Nucleus accumbens (tissue), 56 donors: ENCODE measurements around the gene MACROD2.
A peak's percentile ranks its signal among the peaks of the same experiment; 100 is the strongest.

Source experiments
- DNase-seq, 56 donors: peaks; one replicate each; lab custom pipeline; 2025; lab: John Stamatoyannopoulos, UW

Gene MACROD2

DNA sequence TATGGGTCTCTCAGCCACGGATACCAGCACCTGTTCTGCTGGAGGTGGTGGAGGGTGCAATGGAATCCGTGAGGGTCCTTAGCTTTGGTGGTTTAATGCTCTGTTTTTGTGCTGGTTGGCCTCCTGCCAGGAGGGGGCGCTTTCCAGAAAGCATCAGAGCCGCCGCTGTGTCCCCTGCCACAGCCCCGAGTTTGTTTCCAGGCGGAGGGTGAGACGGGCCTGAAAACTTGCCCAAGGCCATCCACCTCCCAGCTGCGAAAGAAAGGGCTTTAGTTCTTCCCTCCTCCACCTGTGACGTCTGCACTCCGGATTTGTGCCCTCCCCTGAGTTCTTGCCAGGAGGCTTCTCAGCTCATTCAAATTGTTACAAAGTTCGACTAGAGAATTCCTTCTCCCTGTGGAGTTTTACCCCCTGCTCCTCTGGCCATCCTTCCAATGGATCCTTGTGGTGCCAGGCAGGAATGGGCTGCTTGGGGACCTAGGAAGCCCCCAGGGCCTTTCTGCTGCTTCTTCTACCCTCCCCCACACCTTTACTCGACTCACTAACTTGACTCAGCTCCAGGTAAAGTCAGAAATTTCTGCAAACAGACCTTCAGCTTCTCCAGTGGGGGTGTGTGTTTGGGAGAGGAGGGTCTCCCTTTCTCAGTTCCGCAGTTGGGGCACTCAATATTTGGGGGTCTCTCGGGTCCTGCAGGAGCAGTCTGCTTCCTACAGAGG lies 1704.3 kb downstream of the MACROD2 start:
- DNase-seq = no peak

DNA sequence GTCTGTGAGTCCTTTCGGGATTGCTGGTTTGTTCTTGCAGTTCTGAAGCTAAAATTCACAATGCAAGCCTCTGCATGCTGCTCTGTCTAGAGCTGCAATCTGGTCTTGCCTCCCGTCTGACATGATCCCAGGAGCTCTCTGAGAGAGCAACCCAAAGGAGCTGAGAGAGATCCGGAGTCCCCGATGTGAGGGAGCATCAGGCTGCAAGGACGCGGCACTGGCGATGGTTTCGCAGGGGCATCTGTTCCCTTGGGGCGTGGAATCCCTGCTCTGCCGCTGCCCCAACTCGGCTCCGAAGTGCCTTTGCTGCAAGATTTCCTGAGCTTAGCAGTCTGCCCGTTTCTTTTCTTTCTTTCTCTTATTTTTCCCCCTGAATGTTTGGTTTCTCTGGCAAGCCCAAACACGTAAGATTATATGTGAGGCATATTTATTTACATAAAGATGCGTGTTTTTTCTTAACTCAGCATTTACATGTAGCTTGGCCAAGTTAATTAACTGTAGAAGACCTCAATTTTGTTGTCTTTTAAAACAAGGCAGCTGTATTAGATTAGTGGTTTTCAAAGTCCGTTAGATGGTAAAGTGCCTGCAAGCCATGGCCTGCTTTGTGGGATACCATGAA lies 1704.9 kb downstream of the MACROD2 start:
- DNase-seq = no peak

DNA sequence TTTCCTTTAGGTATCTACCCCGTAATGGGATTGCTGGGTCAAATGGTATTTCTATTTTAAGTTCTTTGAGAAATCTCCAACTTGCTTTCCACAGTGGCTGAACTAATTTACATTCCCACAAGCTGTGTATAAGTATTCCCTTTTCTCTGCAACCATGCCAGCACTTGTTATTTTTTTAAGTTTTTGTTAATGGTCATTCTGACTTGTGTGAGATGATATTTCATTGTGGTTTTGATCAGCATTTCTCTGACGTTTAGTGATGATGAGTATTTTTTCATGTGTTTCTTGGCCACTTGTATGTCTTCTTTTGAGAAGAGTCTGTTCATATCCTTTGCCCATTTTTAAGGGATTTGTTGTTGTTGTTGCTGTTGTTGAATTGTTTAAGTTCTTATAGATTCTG lies 1706.8 kb downstream of the MACROD2 start:
- no peak for DNase-seq

DNA sequence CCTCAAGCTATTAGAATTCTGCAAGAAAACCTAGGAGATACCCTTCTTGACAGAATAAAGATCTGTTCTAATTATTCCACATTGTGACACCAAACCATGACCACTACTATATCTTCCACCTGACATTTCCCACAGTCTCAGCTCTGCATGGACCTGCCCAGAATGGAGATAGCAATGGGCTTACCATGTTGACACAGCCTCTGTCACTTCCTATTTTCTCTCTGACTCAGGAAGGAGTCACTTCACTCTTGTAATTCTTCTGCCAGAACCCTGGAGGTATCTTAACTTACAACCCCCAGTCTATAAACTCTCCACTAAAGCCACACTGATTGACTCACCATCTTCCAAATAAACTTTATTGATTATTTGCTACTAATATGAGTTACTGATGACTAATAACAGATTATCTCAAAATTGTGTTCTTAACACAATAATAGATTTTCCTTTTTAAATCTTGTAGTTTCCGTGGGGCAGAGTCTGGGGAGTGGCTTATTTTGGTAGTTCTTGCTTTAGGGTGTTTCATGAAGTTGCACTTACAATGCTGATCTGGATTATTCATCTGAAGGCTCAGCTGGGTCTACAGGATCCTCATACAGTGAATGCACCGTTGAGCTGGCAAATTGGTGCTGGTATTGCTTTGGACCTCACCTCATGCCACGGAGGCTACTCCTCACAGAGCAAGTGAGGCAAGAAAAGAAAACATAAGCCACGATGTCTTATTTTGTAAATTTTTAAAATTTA lies 1708.0 kb downstream of the MACROD2 start:
- no peak for DNase-seq

DNA sequence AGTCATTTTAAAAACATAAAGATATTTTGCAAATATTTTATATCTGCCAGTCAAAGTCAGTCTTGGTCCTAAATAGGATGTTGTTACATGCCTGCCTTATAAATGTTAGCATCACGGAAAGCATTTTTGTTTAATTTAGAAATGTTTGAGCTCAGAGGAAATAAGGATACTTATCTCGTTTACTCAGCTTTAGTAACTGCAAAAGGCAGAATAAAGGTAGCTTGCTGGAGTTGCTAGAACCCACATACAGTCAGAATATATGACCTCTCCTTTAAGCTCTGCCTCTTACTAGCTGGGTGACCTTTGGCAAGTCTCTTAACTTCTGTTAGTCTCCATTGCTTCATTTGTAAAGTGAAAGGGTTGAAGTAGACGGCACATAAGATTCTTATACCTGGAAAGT lies 1710.7 kb downstream of the MACROD2 start:
- DNase-seq = no peak

DNA sequence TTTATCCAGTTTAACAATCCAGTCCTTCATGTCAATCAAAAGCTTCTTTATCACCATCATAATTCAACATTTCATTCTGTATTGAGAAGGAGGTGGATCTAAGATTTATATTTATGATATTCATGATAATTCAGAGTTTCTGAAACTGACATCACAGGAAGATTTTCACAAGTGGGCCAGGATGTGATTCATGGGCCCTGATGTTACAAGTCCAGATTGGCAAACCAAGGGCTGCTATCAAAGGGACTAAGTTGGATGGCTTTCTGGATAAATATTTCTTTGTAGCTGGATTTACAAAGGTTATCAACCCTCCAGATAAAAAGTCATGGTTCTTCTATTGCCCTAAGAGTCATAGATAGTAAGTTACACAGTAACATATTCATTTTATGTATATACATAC lies 1711.4 kb downstream of the MACROD2 start:
- no peak for DNase-seq

DNA sequence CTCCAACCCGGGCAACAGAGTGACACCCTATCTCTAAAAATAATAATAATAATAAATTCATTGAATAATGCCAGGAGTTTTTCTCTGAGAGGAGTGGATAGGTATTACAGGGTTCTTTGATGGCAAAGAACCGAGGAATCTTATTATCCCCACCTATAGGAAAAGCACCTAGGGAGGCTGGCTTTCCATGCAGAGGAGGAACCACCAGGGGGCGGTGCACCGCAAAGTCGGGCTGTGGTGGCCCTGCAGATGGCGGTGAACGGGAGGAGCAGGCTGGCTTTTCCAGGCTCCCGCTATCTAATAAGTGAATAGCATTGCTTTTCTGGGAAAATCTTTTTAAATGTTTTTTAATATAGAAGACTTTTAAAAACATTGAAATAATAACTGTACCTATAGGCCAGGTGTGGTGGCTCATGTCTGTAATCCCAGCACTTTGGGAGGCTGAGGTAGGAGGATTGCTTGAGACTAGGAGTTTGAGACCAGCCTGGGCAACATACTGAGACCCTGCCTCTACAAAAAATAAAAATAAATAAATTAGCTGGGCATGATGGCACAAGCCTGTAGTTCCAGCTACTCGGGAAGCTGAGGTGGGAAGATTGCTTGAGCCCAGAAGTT lies 1713.8 kb downstream of the MACROD2 start:
- peak in 12 of 56 donors; percentile 0 to 54 (median 2) for DNase-seq

DNA sequence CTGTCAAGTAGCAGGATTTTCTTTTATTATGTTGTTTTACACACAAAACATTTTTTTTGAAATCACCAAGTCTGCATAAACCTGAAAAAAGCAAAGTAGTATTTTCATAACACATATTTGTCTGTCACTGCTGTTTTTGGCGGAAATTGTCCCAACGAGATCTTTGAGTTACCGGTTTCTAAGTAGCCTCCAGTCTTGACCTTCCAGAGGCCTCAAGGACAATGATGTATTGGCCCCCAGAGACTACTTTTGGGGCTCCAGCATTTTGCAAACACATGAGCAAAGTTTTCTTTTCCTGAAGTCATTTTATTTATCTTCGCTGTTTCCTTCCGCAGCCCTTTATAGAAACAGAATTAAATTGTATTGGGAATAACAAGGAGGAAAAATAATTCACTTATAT lies 1715.3 kb downstream of the MACROD2 start:
- no peak for DNase-seq

DNA sequence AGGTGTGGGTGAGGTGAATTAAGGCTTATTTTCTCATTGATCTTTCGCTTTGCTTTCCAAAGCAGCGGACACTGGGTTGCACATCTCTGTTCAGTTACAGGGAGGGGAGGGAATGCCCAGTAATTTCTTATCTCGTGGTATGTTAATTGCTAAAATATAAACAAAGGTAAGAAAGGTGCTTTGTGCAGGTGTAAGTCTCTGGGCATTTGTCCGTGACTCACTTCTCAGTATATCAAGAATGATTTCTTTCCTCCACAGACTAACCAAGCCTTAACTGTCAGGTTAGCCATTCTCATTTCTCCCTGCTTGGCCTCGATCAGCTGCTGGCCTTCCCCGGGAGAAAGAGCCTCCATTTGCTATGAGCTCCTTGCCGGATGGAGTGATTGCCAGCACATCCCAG lies 1715.9 kb downstream of the MACROD2 start:
- no peak for DNase-seq

DNA sequence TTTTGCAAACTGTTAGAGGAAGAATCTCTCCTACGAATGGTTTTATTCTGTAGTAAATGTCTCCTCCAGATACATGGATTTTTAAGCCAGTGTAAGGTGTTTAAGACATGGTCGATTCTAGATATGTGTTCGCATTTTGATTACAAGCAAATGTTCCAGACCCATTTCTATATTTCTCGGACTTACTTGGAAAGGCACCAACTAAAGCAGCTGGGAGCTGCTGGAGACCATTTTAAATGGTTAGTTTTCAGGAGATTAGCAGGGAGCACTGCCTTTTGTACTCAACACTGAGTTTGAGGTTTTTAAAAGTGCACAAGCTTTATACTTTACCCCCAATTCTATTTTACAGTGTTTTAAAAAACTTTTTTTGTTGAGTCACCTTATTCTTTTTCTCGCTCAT lies 1720.9 kb downstream of the MACROD2 start:
- no peak for DNase-seq

DNA sequence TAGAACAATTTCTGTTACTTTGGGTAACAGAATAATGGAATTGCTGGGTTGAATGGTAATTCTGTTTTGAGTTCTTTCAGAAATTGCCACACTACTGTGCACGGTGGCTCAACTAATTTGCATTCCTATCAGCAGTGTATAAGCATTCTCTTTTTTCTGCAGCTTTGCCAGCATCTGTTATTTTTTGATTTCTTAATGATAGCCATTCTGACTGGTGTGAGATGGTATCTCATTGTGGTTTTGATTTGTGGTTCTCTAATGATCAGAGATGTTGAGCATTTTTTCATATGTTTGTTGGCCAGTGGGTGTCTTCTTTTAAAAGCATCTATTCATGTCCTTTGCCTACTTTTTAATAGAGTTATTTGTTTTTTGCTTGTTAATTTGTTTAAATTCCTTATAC lies 1731.1 kb downstream of the MACROD2 start:
- DNase-seq = no peak

DNA sequence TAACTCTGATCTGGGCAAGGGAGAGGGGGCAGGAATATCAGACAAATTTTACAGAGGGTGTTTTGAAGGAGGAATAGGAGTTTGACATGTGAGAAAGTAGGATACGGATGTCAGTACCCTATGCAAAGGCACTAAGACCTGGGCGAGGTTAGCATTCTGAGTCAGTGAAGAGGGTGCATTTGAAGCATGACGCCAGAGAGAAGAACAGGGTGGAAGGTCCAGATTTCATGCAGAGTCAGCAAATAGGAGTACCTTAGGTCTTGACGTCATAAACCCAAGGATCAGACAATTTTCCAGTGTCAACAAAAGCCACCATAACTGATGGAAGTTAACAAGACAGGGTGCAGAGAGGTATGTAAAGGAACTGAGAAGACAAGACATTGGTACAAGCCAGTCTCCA lies 1738.7 kb downstream of the MACROD2 start:
- DNase-seq = no peak

DNA sequence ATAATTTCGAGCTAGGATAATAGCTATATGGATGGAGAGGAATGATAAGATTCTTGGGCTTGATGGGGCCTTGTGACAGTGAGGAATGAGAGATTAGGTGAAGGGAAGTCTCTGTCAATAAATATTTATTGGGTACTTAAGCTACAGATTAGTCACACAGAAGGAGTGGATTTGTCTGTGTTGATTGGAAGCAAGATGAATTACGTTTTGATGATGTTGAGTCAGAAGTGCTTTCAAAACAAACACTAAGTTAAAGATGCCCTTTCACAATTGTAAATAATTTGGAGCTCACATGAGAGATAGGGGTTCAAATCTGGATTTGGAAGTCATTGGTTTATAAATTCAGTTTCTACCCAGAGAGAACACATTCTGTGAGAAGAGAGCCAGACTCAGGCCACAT lies 1743.7 kb downstream of the MACROD2 start:
- DNase-seq = no peak

DNA sequence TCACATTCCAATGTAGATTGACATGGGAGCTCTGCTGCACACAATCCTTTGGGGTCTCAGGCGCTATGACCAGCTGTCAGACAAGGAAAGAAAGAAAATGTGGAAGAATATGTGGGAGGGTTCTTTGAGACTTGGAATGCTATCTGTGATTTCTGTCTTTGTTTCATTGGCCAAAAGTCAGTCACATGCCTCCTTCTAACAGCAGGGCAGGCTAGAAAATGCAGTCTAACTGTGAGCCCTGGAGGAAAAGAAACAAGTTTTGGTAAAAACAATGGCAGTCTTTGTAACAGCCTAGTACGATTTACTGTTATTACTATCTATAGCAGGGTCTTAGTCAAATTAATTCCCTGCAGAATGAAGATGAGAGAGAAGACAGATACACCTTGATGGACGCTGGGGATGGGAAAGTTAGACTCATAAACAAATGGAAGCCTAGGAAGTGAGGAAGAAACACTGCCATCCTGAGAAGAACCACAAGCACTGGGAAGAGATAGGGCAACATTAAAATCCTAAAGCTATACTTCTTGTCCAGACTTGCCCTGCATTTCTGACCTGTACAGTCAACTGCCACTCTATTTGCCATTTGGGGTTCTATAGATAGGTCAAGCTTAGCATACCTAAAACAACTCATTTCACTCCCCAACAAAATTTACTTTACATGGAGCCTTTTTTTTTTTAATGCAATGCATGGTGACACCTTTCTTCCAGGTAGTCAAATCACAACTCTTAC lies 1744.9 kb downstream of the MACROD2 start:
- no peak for DNase-seq

DNA sequence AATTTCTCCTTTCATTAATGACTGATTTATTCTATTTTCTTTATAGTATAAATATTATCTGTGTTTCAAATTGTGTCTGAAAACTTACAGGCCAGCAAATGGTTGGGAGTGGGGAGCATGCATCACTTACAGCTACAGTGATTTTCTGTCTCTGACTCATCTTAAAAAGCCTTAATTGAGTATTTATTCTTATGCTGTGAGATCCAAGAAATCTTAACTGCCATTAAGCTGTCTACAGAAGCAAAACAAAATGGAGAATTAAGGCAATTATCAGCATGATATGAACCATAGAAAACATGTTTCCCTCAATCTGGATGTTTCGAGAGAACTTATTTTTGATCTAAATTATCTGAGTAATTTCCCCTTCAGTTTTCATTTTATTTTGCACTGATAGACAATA lies 1746.8 kb downstream of the MACROD2 start:
- DNase-seq = no peak

DNA sequence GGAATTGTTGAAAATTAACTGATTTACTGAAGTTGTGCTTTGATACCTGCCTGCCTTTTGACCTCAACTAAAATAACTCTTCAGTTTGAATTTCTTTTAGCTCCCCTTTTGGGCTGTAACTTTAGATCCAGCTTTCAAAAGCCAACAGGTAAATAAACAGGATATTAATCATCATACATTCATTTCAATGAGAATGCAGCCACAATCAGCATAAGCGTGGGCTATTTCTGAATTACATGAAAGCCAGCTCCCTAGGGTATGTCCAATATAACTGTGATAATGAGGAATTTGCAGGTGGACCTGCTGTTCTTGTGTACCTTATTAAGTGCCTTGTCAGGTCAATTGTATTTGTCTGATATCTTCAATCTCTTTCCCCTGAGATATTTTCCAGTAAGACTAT lies 1747.3 kb downstream of the MACROD2 start:
- DNase-seq = no peak

DNA sequence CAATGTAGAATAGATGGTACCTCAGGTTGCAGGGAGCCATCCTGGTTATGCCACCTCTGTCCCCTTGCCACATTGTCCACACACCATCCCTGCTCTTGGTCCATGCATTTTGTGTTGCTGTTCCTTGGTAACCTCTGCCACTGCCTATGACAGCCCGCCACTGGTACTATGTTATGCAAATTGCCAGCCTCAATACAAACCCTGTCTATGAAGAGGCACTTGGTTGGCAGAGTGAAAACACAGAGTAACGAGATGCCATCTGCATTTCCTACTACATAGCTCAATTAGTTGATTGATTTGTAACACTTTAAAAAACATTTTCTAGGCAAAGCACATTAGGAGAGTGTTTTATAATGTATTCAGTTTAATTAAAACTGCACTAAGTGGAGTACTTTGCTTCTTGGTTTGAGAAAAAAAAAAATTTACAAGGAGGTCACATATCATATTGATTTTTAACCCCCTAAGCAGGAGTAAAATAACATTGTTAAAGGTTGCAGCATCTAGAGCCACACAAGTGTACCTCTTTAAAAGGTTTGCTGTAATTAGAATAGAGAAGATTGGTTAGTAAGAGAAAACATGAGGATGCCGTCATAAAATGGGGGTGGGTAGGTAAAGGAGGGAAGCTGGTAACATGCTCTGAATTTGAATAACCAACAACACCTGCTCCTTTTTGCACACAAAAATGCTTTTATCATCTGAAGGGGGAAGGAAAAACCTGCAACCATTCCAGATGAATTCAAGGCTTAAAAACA lies 1760.9 kb downstream of the MACROD2 start:
- DNase-seq = peak in 9 of 56 donors; percentile 1 to 31 (median 4)

DNA sequence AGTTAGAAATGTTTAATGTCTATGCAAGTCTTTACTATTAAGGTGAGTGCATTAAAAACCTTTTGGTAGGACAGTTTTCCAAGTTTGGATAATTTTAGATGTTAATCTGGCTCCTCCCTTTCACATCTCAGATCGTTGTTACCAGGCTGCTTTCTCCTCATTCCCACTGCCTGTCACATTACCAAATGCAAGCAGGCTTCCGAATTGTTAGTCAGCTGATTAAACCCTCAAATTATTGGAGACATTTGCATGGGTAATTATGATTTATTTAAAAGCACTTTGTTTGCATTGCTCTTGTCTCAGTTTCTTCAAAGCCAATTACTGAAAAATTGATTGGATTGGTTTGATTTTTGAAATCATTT lies 1761.4 kb downstream of the MACROD2 start:
- no peak for DNase-seq

DNA sequence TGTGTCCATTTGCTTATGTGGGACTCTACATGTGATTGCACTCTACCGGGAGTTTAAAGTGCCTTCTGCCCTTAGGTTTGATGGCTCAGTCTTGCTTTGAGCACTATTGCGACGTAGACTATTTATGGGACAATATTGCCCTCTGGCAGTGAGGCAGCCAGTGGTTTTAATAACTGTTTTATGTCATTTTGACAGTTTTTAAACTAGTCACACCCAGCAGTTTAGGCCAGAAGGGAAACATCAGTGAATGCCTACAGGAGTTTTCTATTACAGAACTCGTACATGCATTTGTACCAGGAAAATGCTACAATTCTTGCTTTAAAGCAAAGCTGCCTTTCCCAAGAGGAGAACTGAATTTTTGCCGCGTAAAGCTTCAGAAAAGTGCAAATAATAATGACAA lies 1764.3 kb downstream of the MACROD2 start:
- DNase-seq = peak in 9 of 56 donors; percentile 2 to 30 (median 7)
